ENCODE data around the gene PPP1CA. TPM values are rescaled to one million over a fixed set of nuclear protein-coding genes. Genes with fewer than 3 reads are reported as not detected.

Gene PPP1CA
- total RNA-seq, 1 experiment from 2014 or later = 384 TPM

DNA sequence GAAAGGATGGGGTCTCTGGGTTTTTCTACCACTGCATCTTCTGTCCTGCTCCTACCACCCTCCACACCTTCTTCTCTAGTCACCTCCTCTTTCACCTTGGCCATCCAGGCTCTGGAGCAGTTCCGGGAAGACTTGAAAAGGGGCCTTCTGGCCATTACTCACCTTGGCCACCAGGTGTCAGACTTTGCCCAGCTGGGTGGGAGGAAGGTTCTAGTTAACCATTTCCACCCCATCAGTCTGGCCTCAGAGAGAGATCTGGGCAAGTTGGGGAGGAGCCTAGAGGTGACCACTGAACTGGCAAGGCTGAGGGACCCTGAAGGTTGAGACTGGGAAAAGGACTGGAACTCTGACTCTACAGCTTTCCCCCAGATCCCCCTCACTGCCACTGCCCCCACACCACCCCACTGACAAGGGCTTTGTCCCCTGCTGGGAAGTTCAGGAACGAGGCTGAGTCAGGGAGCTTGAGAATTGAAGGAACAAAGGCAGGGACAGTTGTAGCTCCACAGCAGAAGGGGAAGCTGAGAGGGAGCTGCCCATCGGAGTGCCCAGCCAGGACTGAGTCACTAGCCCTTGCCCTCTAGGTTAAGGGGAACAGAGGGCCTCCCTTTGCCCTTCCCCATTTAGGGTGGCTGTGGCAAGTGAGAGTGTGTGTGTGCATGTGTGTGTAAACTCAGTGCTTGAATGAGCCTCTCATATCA, 44.6 kb downstream of the PPP1CA start:
- ChIA-PET CTCF (interaction anchor here (0.6 to 17.9 kb wide), 11 partner anchors 8 to 919 kb away, joined by 3 to 775 read pairs (median 5); partner anchors contain the start of genes CLCF1, KDM2A, MRPL11 and PPP1CA), POLR2A (interaction anchor here (0.5 to 0.9 kb wide), 3 partner anchors 17 to 90 kb away, joined by 3 to 8 read pairs (median 3); no protein-coding TSS in a partner anchor)
- no peaks in the 10 kb centered on the region for H3K27me3 Mint-ChIP-seq (ENCODE audit: insufficient read depth, unreplicated experiment)
- no peaks in the 10 kb centered on the region for H3K27me3 ChIP-seq (replicated peaks; ENCODE audit: control insufficient read depth, insufficient read depth, low read length)
- H3K4me3 Mint-ChIP-seq (ENCODE audit: unreplicated experiment) = peak overlapping the region; percentile 54
- intact Hi-C loops (cut with micrococcal nuclease; ENCODE audit: unreplicated experiment) = loop anchor here (1.0 kb wide), 2 partner anchors 17 to 25 kb away; no protein-coding TSS in a partner anchor
- H3K36me3 Mint-ChIP-seq (ENCODE audit: insufficient read depth, unreplicated experiment) = peaks cover 16% of the 10 kb centered on the region
- peak overlapping the region; percentile 81 for H3K27ac Mint-ChIP-seq (ENCODE audit: unreplicated experiment)
- TF ChIP-seq, protein P1, sequence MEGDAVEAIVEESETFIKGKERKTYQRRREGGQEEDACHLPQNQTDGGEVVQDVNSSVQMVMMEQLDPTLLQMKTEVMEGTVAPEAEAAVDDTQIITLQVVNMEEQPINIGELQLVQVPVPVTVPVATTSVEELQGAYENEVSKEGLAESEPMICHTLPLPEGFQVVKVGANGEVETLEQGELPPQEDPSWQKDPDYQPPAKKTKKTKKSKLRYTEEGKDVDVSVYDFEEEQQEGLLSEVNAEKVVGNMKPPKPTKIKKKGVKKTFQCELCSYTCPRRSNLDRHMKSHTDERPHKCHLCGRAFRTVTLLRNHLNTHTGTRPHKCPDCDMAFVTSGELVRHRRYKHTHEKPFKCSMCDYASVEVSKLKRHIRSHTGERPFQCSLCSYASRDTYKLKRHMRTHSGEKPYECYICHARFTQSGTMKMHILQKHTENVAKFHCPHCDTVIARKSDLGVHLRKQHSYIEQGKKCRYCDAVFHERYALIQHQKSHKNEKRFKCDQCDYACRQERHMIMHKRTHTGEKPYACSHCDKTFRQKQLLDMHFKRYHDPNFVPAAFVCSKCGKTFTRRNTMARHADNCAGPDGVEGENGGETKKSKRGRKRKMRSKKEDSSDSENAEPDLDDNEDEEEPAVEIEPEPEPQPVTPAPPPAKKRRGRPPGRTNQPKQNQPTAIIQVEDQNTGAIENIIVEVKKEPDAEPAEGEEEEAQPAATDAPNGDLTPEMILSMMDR (IDR thresholded peaks at IDR 0.05; ENCODE audit: insufficient read depth in 1 of 2, low read depth in 1 of 2, low read length in 1 of 2, severe bottlenecking in 1 of 2, unreplicated experiment in 1 of 2) = peak; percentile 99
- H3K4me1 ChIP-seq = peaks cover 42% of the 10 kb centered on the region
- peak; percentile 89 to 91 for DNase-seq
- H3K36me3 ChIP-seq (ENCODE audit: control insufficient read depth, insufficient read depth, low read length) = no peaks in the 10 kb centered on the region
- H3K9me3 Mint-ChIP-seq (ENCODE audit: unreplicated experiment) = no peaks in the 10 kb centered on the region
- no peak overlapping the region for H3K4me3 ChIP-seq (ENCODE audit: low read depth, low read length)
- H3K9me3 ChIP-seq = no peaks in the 10 kb centered on the region
- peaks cover 14% of the 10 kb centered on the region for H3K4me1 Mint-ChIP-seq (ENCODE audit: low read depth, unreplicated experiment)
- BruUV-seq (replicated peaks) = no TSS peak

DNA sequence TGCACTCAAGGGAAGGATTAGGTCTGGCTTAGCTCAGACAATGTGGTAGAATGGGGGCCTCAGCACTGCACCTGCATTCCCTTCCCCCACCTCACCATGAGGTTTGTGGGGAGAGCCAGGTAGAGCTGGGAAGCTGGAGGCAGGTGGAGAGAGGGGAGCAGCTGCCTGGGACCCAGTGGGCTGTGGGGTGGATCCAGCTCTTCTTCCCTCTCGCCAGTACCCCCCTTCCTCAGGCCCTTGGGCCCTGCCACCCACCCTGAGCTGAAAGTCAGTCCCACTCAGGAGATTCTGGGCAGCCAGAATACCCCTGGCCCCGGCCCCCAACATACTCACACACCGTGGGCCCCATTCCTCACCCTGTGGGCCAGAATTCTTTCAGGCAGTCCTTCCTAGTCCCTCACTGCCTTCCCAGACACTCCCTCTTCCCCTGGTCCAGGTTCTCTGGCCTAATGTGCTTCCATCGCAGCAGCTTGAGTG, 45.2 kb downstream of the PPP1CA start:
- TF ChIP-seq, protein P1 (IDR thresholded peaks at IDR 0.05; ENCODE audit: insufficient read depth in 1 of 2, low read depth in 1 of 2, low read length in 1 of 2, severe bottlenecking in 1 of 2, unreplicated experiment in 1 of 2) = no peak
- BruUV-seq (replicated peaks) = no TSS peak
- peak overlapping the region; percentile 54 for H3K4me3 Mint-ChIP-seq (ENCODE audit: unreplicated experiment)

DNA sequence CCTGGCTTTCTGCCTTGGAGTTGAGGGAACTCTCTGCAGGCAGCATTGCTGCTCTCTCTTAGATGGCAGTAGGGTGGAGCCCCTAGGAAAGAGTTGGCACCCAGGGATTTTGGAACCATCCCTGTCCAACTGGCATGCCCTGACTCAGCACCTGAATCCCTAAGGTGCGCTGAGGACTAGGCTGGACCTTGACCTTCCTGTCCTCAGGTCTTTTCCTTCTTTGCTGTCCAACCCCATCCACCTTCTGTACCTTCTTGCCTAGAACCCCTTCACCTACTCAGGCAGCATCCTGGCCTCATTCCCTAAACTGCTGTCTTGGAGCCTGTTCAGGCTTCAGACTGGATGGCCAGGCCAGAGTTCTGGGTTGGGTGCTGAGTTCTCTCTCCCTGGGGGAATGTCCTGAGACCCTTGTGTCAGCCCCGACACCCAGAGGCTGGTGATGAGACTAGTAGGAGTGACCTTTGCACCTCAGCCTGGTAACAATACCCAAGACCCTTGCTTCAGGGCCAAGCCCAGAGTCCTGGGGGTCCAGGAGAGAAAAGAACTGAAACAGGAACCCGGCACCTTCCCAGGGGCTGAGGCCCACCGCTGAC, 45.8 kb downstream of the PPP1CA start:
- POLR2A ChIA-PET = interaction anchor here (0.9 to 1.7 kb wide), 3 partner anchors 18 to 113 kb away, joined by 3 to 8 read pairs (median 8); partner anchors contain the start of genes CLCF1 and PPP1CA

More for the DNA sequence above, 45.2 kb downstream of the PPP1CA start:
- no peak overlapping the region for H3K4me3 ChIP-seq (ENCODE audit: low read depth, low read length)
- POLR2A ChIA-PET = interaction anchor here (1.7 kb wide), 1 partner anchor 18 kb away, joined by 8 read pairs; the partner anchor contains the start of gene CLCF1
- no peaks in the 10 kb centered on the region for H3K36me3 ChIP-seq (ENCODE audit: control insufficient read depth, insufficient read depth, low read length)
- CTCF ChIA-PET = interaction anchor here (0.6 to 17.9 kb wide), 8 partner anchors 11 to 345 kb away, joined by 3 to 775 read pairs (median 4); partner anchors contain the start of genes CLCF1, KDM2A and PPP1CA
- peaks cover 14% of the 10 kb centered on the region for H3K4me1 Mint-ChIP-seq (ENCODE audit: low read depth, unreplicated experiment)
- H3K9me3 ChIP-seq = no peaks in the 10 kb centered on the region
- H3K9me3 Mint-ChIP-seq (ENCODE audit: unreplicated experiment) = no peaks in the 10 kb centered on the region
- peaks cover 42% of the 10 kb centered on the region for H3K4me1 ChIP-seq
- H3K27me3 ChIP-seq (replicated peaks; ENCODE audit: control insufficient read depth, insufficient read depth, low read length) = no peaks in the 10 kb centered on the region
- no peaks in the 10 kb centered on the region for H3K27me3 Mint-ChIP-seq (ENCODE audit: insufficient read depth, unreplicated experiment)
- peaks cover 16% of the 10 kb centered on the region for H3K36me3 Mint-ChIP-seq (ENCODE audit: insufficient read depth, unreplicated experiment)
- peak overlapping the region; percentile 81 for H3K27ac Mint-ChIP-seq (ENCODE audit: unreplicated experiment)
- intact Hi-C loops (cut with micrococcal nuclease; ENCODE audit: unreplicated experiment) = no loop called here
- no peak for DNase-seq

More for the DNA sequence above, 45.8 kb downstream of the PPP1CA start:
- TF ChIP-seq, protein P1 (IDR thresholded peaks at IDR 0.05; ENCODE audit: insufficient read depth in 1 of 2, low read depth in 1 of 2, low read length in 1 of 2, severe bottlenecking in 1 of 2, unreplicated experiment in 1 of 2) = no peak
- Mint-ChIP-seq H3K27ac (ENCODE audit: unreplicated experiment) (peak overlapping the region; percentile 81), H3K4me1 (ENCODE audit: low read depth, unreplicated experiment) (peaks cover 14% of the 10 kb centered on the region), H3K9me3 (ENCODE audit: unreplicated experiment) (no peaks in the 10 kb centered on the region), H3K4me3 (ENCODE audit: unreplicated experiment) (no peak overlapping the region), H3K36me3 (ENCODE audit: insufficient read depth, unreplicated experiment) (peaks cover 16% of the 10 kb centered on the region), H3K27me3 (ENCODE audit: insufficient read depth, unreplicated experiment) (no peaks in the 10 kb centered on the region)
- Histone ChIP-seq H3K27me3 (replicated peaks; ENCODE audit: control insufficient read depth, insufficient read depth, low read length) (no peaks in the 10 kb centered on the region), H3K4me1 (peaks cover 45% of the 10 kb centered on the region), H3K4me3 (ENCODE audit: low read depth, low read length) (no peak overlapping the region), H3K9me3 (no peaks in the 10 kb centered on the region), H3K36me3 (ENCODE audit: control insufficient read depth, insufficient read depth, low read length) (no peaks in the 10 kb centered on the region)
- DNase-seq = no peak
- BruUV-seq (replicated peaks) = no TSS peak
- intact Hi-C loops (cut with micrococcal nuclease; ENCODE audit: unreplicated experiment) = no loop called here
- CTCF ChIA-PET = interaction anchor here (0.7 to 17.9 kb wide), 9 partner anchors 10 to 239 kb away, joined by 3 to 775 read pairs (median 12); partner anchors contain the start of genes CLCF1, KDM2A, PPP1CA and RAD9A

All from Caco-2 (cell line).